Measurements from ENCODE around the gene VTN.
A peak's percentile ranks its signal among the peaks of the same experiment; 100 is the strongest.

VTN gene

DNA sequence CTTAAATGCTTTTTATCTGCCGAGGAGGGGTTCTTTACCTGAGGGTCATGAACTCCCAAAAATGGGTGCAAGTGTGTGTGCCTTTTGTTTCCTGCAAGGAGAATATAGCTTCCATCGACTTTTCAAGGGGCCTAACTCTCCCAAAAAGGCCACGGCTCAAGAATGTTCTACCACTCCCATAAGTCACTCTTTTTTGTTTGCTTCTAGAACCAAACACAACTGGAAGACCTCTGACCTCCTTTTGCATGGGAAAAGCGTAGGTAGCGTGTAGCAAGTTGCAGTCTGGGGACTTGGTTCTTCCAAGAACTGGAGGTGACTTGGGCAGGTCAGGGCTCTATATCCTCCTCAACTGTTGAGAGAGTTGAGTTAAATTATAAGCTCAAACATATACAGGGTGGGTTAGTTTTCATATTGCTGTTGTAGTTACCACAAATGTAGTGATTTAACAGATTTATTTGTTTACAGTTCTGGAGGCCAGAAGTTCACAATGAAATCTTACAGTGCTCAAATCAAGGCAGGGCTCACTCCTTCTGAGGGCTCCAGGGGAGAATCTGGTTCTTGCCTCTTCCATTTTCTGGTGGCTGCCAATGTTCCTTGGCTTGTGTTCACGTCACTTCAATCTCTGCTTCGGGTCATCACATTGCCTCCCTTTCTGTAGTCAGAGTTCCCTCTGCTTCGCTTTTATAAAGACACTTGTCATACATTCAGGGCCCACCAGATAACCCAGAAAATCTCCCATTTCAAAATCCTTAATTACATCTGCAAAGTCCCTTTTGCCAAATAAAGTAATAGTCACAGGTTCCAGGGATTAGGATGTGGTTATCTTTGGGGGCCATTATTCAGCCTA, 49.7 kb downstream of the VTN start:
- no peak for DNase-seq (ENCODE audit: low read depth, low spot score)

DNA sequence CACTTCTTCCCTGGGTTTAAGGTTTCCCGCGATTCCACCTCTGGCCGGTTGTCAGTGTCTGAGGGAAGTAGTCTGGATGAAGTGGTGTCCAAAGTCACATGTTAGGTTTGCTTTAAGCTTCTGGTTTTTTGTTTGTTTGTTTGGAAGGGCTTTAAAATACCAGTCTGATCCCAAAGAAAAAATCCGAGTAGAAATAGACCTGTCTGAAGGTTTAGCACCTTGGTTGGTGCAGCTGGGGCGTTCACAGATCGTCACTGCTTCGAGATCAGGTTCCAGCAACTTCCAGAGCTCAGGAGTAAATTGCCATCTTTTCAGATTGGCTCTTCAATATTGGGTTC, 50.5 kb downstream of the VTN start:
- no peak for DNase-seq (ENCODE audit: low read depth, low spot score)

DNA sequence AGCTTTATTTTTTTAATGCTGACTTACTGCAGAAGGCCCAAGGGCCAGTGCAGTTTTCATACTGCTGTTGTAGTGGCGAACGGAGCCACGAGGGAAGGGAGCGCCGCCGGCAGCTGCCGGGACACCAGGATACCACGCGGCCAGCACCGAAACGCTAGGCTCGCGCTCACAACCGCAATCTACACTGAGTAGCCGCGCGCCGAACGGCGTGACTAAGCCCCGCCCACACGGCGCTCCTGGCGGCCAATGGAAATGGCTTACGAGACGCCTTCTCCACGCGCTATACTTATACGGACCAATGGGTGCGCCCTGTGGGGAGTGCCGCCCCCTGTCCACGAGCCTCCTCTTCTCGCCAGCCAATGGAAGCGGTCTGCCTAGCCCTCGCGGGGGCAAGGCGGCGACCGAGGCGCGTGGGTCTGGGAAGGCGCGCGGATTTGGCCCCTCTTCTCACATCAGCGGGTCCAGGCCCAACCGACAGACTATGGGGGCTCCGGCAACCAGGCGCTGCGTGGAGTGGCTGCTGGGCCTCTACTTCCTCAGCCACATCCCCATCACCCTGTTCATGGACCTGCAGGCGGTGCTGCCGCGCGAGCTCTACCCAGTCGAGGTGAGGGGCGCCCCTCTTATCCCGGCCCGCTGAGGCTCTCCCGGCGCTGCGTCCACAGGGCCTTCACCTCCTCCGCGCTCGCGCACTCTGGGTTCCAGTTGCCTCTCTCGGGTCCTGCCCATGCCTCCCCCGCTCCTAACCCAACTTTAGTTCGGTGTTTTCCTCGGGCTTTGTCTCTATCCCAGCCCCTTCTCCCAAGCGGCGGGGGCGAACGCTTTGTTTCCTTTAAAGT, 51.1 kb downstream of the VTN start, which contains the start of gene TMEM97:
Gene TMEM97, plus strand, starts transcription at position 442 of the 839 bp plus-strand sequence. Its CDS starts 40 bp downstream, at position 482.
- DNase-seq (ENCODE audit: low read depth, low spot score) = peak; percentile 99

DNA sequence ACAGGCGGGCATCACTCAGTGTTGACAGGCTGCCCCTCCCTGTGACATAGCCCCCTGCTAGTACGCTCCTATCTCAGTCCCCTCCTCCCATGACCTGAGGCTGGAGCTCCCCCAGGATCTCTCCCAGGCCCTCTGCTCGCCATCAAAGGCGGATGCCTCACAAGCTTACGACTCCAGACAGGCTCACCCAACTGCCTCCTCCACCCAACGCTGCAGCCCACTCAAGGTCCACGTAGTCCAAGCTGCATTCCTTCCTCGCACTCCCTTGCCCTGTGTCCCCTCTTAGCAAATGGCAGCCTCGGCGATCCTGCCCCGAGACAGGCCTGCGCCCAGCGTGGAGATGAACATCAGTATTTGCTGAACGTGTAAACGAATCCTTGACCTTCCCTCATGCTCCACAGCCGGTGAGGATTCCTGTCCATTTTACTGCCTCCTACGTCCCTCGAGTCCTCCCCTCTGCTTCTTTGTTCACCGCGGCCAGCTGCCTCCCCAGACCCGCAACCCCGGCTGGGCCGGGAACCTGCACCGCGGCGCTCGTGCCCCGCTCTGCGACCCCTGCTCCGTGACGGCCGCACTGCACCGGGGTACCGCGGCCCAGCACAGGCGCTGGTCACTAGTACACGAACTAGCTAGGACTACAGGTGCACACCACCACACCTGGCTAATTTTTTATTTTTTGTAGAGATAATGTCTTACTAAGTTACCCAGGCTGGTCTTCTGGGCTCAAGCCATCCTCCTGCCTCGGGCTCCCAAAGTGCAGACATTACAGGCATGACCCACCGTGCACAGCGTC, 51.9 kb downstream of the VTN start:
- peak; percentile 23 for DNase-seq (ENCODE audit: low read depth, low spot score)
